GM12873 (cell line): ENCODE results near the gene MEIOSIN.
A peak's percentile ranks its signal among the peaks of the same experiment; 100 is the strongest.

ENCODE experiments used
- TF ChIP-seq, protein P1 (sequence below): IDR thresholded peaks from 2 replicates; pipeline ENCODE4 v1.5.1; 2012; ENCODE audit warnings: low read depth, mild to moderate bottlenecking, moderate library complexity, low read length, control low read depth; ENCODE audit not compliant: insufficient read depth; ENCODE audit errors: missing control alignments

The MEIOSIN gene

DNA sequence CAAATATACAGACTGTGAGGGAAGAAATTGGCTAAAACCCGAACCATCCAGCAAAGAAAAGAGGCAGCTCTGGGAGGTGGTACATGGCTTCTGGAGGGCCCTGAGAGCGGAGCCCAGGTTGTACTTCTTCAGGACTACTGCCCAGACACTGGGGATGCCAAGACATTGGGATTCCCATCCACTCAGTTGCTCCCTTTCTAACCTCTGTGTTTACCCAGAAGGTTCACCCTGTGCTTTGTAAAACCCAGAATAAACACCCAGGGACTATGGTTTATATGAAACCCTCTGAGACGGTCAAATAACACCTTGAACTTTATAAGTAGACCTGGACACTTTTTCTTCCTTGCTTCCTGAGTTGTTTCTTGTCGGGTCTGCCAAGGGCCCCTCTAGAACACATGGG is 9.7 kb downstream of the MEIOSIN start:
- TF ChIP-seq, protein P1, sequence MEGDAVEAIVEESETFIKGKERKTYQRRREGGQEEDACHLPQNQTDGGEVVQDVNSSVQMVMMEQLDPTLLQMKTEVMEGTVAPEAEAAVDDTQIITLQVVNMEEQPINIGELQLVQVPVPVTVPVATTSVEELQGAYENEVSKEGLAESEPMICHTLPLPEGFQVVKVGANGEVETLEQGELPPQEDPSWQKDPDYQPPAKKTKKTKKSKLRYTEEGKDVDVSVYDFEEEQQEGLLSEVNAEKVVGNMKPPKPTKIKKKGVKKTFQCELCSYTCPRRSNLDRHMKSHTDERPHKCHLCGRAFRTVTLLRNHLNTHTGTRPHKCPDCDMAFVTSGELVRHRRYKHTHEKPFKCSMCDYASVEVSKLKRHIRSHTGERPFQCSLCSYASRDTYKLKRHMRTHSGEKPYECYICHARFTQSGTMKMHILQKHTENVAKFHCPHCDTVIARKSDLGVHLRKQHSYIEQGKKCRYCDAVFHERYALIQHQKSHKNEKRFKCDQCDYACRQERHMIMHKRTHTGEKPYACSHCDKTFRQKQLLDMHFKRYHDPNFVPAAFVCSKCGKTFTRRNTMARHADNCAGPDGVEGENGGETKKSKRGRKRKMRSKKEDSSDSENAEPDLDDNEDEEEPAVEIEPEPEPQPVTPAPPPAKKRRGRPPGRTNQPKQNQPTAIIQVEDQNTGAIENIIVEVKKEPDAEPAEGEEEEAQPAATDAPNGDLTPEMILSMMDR, result no peak

DNA sequence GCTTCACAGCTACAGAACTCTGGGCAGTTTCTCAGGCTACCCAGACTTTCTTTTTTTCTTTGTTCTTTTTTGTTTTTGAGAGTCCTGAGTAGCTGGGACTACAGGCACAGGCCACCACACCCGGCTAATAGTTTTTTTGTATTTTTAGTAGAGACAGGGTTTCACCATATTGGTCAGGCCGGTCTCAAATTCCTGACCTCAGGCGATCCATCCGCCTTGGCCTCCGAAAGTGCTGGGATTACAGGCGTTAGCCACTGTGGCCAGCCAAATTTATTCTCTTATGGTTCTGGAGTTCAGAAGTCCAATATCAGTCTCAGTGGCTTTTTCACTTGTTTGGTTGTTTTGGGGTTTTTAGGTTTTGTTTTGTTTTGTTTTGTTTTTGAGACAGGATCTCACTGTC is 12.4 kb downstream of the MEIOSIN start:
- TF ChIP-seq, protein P1, result no peak

DNA sequence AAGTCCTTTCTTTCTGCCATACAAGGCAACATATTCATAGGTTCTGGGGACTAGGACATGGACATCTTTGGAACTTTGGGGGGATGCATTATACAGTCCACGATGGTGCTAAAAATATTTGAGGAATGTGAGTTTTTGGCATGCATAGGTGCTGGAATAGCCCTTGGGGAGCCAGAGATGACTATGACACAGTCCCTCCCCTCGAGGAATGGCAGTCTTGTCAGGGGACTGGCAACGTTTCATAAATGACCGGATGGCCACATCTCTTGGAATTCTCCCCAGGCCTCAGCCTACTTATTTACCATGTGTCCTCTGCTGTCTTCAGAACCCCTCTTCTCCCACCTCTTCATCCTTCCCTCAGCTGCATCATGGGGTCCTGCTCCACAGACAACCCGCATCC is 13.6 kb downstream of the MEIOSIN start:
- TF ChIP-seq, protein P1, result no peak

DNA sequence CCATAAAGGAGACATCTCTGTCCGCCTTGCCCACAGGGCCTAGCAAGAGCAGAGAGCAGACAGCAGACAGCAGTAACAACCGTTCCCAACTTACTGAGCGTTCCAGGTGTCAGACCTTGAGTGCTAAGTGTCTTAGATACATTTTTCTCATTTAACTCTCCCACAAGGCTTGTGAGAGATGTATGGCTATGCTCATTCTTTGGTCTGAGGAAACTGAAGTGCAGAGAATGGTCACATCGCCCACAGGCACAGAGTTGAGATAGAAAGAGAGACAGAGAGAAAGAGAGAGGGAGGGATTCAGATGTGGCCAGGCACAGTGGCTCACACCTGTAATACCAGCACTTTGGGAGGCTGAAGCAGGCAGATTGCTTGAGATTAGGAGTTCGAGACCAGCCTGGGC is 14.3 kb downstream of the MEIOSIN start:
- TF ChIP-seq, protein P1, result no peak

DNA sequence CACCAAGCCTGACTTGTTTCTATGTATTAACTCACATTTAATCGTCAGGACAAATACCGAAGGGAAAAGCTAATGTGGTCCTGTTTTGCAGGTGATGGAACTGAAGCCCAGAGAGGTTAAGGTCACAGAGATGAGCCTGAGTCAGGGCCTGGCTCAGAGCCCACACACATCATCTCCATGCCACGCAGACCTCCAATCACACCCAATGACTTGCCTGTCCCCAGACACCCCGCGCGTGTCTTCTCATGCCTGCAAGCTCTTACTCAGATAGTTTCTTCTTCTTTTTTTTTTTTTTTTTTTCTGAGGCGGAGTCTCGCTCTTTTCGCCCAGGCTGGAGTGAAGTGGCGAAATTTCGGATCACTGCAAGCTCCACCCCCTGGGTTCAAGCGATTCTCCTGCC is 19.4 kb downstream of the MEIOSIN start:
- TF ChIP-seq, protein P1, result no peak

DNA sequence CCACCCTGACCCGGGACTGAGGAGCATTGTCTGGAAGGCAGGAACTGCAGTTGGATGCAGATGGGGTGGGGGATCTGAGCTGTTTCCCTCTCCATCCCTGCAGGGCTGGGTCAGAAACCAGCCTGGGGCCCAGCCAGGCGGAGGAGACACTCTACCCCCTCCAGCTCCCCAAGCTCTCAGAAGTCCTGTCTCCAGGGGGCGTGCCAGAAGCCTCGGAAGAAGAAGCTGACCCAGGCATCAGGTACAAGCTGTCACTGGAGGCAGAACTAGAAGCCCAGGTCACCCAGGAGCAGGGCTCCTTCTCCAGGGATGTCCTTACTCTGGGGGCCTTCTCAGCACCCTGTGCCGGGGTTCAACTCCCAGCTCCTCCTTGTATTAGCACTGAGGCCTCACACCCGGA is 20.3 kb downstream of the MEIOSIN start:
- TF ChIP-seq, protein P1, result peak; percentile 10

DNA sequence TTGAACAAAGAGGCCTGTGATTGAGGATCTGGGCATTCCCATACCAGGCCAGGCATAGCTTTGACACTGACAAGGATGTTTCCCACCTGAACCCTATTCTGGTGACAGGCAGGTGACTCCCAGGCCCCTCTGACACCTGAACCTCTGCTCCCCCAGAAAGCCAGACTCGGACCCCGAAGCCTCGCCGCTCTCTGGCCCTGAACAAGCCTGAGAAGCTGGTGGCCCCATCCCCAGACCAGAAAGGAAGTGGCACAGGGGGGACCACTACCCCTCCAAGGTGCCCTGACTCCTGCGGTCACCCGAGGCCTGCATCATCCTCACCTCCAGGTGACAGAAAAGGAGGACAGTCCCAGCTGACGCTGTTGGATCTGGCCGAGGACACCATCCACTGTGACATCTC is 21.1 kb downstream of the MEIOSIN start:
- TF ChIP-seq, protein P1, result no peak
